SJCRH30 (cell line): Measurements from ENCODE around the gene CCR5AS.

ENCODE experiments used
- DNase-seq, 2 experiments: peaks; one replicate each; pipeline ENCODE4 v3.0.0-alpha.2; 2015 to 2020
- H3K27ac ChIP-seq: fragments of 250-450 bp; sonication (Bioruptor Pico); 2 replicates; pipeline ENCODE4 v1.5.1; 2020; ENCODE audit warnings: mild to moderate bottlenecking, moderate library complexity
- H3K27me3 ChIP-seq: fragments of 250-450 bp; sonication (Bioruptor Pico); 2 replicates; pipeline ENCODE4 v1.5.1; 2020; ENCODE audit warnings: mild to moderate bottlenecking, moderate library complexity
- H3K36me3 ChIP-seq: fragments of 250-450 bp; sonication (Bioruptor Pico); 2 replicates; pipeline ENCODE4 v1.5.1; 2020; ENCODE audit warnings: mild to moderate bottlenecking, moderate library complexity
- H3K4me1 ChIP-seq: fragments of 250-450 bp; sonication (Bioruptor Pico); 2 replicates; pipeline ENCODE4 v1.5.1; 2020; ENCODE audit warnings: mild to moderate bottlenecking, moderate library complexity
- H3K4me3 ChIP-seq: fragments of 250-450 bp; sonication (Bioruptor Pico); 2 replicates; pipeline ENCODE4 v1.5.1; 2020; ENCODE audit warnings: mild to moderate bottlenecking, moderate library complexity
- H3K9me3 ChIP-seq: fragments of 250-450 bp; sonication (Bioruptor Pico); replicated peaks from 2 replicates; pipeline ENCODE4 v1.5.1; 2020; ENCODE audit warnings: mild to moderate bottlenecking, moderate library complexity

Gene CCR5AS

GRCh38 chr3:46406788-46407611 lies at the start of gene CCR5AS, which contains the start of gene CCRL2:
Gene CCR5AS, minus strand, starts transcription at chr3:46407066.
Gene CCRL2, plus strand, starts transcription at chr3:46407259. Its CDS starts 821 bp downstream, at chr3:46408080.
- DNase-seq = peak in 1 of 2 experiments; percentile 17
- H3K27ac ChIP-seq = no peak within 1 kb of the TSS; the same call in 1 of the 2 replicates
- H3K4me3 ChIP-seq = no peak within 1 kb of the TSS
- H3K27me3 ChIP-seq = no peaks in the 10 kb centered on the region
- no peaks in the 10 kb centered on the region for H3K9me3 ChIP-seq
- H3K36me3 ChIP-seq = no peaks in the 10 kb centered on the region
- H3K4me1 ChIP-seq = peaks cover 7% of the 10 kb centered on the region

GRCh38 chr3:46456118-46456517 lies 49.3 kb upstream of the CCR5AS start:
- Histone ChIP-seq H3K27ac (no peak overlapping the region), H3K4me1 (no peaks in the 10 kb centered on the region), H3K27me3 (no peaks in the 10 kb centered on the region), H3K4me3 (no peak overlapping the region), H3K9me3 (no peaks in the 10 kb centered on the region), H3K36me3 (no peaks in the 10 kb centered on the region)
- DNase-seq = no peak

DNA sequence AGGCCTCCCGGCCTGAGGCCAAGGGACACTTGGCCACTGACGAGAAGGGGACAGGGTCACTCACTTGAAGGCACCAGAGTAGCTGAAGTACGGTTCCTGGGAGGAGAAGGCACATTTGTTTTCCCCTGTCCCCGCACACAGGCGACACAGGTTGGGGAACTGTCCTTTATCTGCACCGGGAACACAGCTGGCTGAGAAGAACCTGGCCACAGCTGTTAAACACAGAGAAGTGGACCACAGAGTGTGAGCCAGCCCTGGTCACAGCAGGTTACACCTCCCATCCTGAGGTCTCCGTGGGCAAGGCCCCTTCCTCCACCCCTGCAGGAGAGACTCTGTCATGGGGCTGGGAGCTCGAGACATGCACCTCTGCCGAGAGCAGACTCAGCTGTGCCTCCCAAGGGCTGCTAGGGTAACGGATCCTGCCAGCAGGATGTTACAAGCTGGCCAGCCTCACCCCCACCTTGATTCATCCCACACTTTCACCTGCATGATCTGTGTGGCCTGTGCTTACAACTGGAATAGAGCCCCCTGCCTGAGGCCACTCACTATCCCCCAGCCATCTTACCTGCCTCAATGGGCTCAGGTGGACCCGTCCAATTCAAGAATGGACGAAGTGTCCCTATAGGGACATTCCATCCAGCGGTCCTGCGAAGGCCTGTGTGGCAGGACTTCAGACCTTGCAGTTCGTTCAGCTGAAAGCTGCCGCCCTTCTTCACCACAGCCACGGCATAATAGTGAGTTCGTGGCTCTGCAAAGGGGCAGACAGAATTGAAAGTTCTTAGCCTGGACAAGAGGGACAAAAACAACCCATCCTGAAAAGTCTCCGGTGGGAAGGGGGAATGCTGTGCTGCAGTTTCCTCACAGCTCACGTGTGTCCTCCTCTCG lies 48.6 kb upstream of the CCR5AS start:
- H3K9me3 ChIP-seq = no peaks in the 10 kb centered on the region
- no peak overlapping the region for H3K4me3 ChIP-seq
- H3K36me3 ChIP-seq = no peaks in the 10 kb centered on the region
- DNase-seq = no peak
- no peak overlapping the region for H3K27ac ChIP-seq
- H3K4me1 ChIP-seq = no peaks in the 10 kb centered on the region
- H3K27me3 ChIP-seq = no peaks in the 10 kb centered on the region

GRCh38 chr3:46454606-46455005 lies 47.7 kb upstream of the CCR5AS start:
- no peaks in the 10 kb centered on the region for H3K27me3 ChIP-seq
- no peak overlapping the region for H3K4me3 ChIP-seq
- H3K4me1 ChIP-seq = no peaks in the 10 kb centered on the region
- no peaks in the 10 kb centered on the region for H3K36me3 ChIP-seq
- no peaks in the 10 kb centered on the region for H3K9me3 ChIP-seq
- DNase-seq = no peak
- H3K27ac ChIP-seq = no peak overlapping the region

DNA sequence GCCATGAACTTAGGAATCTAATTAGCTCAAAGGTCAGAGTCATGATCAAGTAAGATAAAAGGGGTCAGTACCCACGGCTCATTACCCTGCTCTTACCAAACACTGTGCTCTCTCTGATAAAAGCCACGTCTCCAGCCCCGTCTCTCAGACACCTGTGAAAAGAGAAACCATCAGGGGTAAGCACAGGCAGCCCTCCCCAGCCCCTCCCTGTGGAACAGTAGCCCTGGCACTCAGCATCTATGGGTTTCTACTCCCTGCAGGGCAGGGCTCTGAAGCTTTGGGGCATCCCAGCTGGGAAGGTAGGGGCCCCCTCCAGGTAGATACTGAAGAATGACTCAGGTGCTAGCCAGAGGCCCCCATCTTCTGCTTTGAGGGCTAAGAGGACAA lies 47.3 kb upstream of the CCR5AS start:
- no peaks in the 10 kb centered on the region for H3K36me3 ChIP-seq
- H3K27ac ChIP-seq = no peak overlapping the region
- H3K9me3 ChIP-seq = no peaks in the 10 kb centered on the region
- H3K4me1 ChIP-seq = no peaks in the 10 kb centered on the region
- H3K4me3 ChIP-seq = no peak overlapping the region
- H3K27me3 ChIP-seq = no peaks in the 10 kb centered on the region
- no peak for DNase-seq

- Histone ChIP-seq H3K9me3 (no peaks in the 10 kb centered on the region), H3K4me3 (no peak overlapping the region), H3K36me3 (no peaks in the 10 kb centered on the region), H3K27ac (no peak overlapping the region), H3K4me1 (no peaks in the 10 kb centered on the region), H3K27me3 (no peaks in the 10 kb centered on the region)
- no peak for DNase-seq
Observed at GRCh38 chr3:46453526-46454208, 46.8 kb upstream of the CCR5AS start.

DNA sequence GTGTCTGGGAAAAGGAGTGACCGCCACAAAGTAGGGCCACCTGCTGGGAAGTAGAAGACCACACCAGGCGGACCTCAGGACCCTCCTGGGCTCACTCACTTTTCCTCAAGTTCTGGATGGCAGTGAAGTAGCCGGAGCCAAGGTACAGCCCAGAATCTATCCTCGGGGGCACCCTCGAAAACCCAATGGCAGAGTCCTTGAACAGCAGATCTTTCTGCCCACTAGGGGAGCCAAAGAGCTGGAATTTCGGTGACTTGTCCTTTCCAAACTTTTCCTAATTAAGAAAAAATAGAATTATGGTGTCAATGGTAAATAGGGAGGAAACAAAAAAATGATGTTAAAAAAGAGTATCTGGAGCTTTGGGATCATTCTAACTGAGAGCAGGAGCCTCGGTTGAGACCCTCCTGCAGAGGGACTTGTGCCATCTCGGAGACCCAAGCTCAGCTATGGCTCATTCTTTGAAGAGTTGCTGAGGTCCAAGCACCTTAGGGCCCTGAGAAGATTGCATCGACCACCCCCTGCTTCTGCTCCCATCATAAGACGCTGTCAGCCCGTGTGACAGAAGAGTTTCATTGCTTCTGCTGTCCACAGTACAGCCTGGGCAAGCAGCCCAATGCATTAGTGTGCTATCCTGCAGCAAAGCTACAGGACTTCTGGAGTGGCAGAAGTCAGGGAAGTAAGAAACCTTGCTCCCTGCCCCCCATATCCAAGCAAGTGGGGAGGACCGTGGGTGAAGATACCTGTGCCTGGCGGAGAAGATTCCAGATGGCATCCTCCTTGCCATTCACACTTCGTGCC lies 43.1 kb upstream of the CCR5AS start:
- Histone ChIP-seq H3K9me3 (no peaks in the 10 kb centered on the region), H3K4me3 (no peak overlapping the region), H3K27me3 (no peaks in the 10 kb centered on the region), H3K4me1 (no peaks in the 10 kb centered on the region), H3K27ac (no peak overlapping the region), H3K36me3 (no peaks in the 10 kb centered on the region)
- peak in 1 of 2 experiments; percentile 22 for DNase-seq

GRCh38 chr3:46448721-46449120 lies 41.9 kb upstream of the CCR5AS start:
- Histone ChIP-seq H3K9me3 (no peaks in the 10 kb centered on the region), H3K36me3 (no peaks in the 10 kb centered on the region), H3K27me3 (no peaks in the 10 kb centered on the region), H3K4me1 (no peaks in the 10 kb centered on the region), H3K4me3 (no peak overlapping the region), H3K27ac (no peak overlapping the region)
- no peak for DNase-seq

DNA sequence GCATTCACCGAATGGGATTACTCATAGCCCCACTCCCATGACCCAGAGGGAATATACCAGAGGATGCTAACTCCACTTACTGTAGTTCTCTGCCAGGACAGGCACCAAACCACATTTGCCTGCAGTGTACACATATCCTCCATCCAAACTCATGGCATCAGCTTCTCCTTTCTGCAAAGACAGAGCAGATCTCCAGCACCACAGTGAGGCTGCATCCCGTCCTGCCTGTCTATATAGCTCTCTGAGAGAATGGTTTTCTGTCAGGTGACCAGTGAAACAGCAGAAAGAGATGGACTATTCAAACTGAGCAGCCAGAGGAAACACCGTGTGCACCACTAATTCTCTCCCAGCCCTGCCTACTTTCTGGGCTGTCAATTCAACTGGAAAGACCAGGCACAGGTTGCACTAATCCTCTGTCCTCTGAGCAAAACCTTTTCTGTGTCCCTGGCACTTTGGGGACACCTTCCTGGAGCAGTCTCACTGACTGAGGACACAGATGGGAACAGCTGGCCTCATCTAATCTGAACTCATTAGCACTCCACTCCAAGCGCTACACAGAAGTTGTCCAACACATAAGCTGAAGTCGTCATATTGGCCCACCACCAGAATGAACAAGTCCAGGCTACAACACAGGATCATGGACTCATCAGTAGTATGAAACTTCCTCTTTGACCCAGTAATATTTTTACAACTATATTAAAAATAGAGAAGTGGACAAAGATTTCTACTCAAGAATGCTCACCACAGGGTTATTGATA lies 40.5 kb upstream of the CCR5AS start:
- Histone ChIP-seq H3K4me1 (no peaks in the 10 kb centered on the region), H3K27ac (no peak overlapping the region), H3K4me3 (no peak overlapping the region), H3K9me3 (no peaks in the 10 kb centered on the region), H3K36me3 (no peaks in the 10 kb centered on the region), H3K27me3 (no peaks in the 10 kb centered on the region)
- no peak for DNase-seq

DNA sequence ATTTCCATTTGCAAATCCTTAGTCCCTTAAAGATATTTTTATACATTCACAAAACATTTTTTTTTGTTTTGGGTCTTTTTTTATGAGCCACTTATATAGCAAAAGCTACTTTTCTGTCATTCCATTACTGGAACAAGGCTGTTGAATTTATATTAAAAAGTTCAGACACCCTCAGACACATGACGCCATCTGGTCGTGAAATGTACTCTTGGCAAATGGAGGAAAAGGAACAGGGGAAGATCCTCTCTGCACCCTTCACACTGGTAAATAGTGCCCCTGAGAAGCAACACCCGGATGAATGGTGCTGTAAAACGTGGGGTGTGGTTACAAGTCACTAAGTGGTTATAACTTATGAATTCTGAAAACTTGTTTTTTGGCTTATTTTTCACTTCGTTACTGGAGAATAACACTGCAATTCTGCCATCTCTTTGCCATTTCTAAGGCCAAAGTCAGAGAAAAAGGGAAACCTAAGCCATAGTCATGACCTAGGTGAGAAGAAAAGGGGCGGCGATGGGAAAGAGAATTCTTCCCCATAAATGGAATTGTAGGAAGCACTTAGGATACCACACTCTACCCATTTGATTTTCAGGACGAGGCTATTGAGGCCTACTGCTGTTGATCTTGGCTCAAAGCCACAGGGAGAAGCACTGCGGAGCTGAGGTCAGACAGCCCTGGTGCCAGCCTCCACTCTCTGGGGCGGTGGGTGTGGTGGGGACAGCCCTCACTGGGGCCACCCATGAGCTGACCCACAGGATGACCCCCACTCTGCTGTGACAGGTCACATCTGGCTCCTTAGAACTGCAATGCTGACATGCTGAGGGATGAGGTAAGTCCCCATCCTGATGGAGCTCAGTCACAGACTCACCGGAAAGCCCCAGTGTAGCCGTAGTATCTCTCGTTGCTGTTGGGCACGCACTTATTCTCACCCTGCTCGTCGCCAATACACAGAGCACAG lies 36.0 kb upstream of the CCR5AS start:
- no peaks in the 10 kb centered on the region for H3K27me3 ChIP-seq
- no peaks in the 10 kb centered on the region for H3K36me3 ChIP-seq
- no peaks in the 10 kb centered on the region for H3K4me1 ChIP-seq
- no peak overlapping the region for H3K4me3 ChIP-seq
- DNase-seq = no peak
- no peak overlapping the region for H3K27ac ChIP-seq
- H3K9me3 ChIP-seq = no peaks in the 10 kb centered on the region

DNA sequence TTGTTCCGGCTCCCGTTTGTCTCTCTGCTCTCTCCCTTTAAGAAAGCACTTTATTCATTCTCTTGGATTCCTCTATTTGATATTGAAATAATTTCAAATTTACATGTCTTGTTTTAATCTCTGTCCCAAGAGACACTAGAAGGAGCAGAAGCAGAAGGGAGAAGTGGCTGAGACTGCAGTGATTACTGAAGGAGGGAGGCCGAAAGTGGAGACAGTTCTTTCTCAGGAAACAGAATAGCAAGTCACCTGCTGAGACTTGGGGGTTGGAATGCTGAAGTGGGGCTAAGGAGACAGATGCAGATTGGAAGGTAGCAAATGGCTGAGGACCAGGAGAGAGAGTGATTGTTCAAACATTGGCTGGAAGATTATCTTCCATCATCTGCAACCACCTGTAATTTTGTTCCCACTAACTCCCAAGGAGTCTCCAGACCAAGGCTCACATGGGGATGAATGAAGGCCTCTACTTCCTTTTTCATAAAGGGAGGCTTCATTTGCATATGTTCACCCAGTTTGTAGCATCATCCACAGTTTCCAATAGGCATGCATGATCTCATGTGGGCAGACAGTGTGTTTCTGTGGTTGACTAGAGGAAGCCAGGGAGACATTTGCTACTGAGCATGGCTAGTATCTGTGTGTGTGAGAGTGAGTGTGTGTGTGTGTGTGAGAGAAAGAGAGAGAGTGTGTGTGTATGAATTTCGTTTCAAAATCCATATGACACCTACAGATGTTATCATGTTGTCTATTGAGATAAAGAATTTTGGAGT lies 33.8 kb upstream of the CCR5AS start:
- no peak for DNase-seq
- no peaks in the 10 kb centered on the region for H3K36me3 ChIP-seq
- no peaks in the 10 kb centered on the region for H3K27me3 ChIP-seq
- H3K27ac ChIP-seq = no peak overlapping the region
- H3K9me3 ChIP-seq = no peaks in the 10 kb centered on the region
- no peak overlapping the region for H3K4me3 ChIP-seq
- H3K4me1 ChIP-seq = no peaks in the 10 kb centered on the region

GRCh38 chr3:46438831-46439230 lies 32.0 kb upstream of the CCR5AS start:
- no peaks in the 10 kb centered on the region for H3K36me3 ChIP-seq
- no peaks in the 10 kb centered on the region for H3K4me1 ChIP-seq
- no peak overlapping the region for H3K4me3 ChIP-seq
- no peak overlapping the region for H3K27ac ChIP-seq
- no peaks in the 10 kb centered on the region for H3K9me3 ChIP-seq
- H3K27me3 ChIP-seq = no peaks in the 10 kb centered on the region
- DNase-seq = no peak
